ENCODE results near the gene PCLO.
"Not testable (repeated sequence)": the region's sequence is repeated elsewhere in the genome, so short reads cannot be mapped to it uniquely, and the experiment has no call there.

PCLO gene

GRCh38 chr7:83105063-83105462 is 57.6 kb downstream of the PCLO start:
- H3K27ac Mint-ChIP-seq: no peak overlapping the region
- H3K27me3 Mint-ChIP-seq (ENCODE audit: low read depth): no peaks in the 10 kb centered on the region
- H3K9me3 Mint-ChIP-seq: no peaks in the 10 kb centered on the region
- H3K4me1 Mint-ChIP-seq: no peaks in the 10 kb centered on the region
- TF ChIP-seq, protein P1, sequence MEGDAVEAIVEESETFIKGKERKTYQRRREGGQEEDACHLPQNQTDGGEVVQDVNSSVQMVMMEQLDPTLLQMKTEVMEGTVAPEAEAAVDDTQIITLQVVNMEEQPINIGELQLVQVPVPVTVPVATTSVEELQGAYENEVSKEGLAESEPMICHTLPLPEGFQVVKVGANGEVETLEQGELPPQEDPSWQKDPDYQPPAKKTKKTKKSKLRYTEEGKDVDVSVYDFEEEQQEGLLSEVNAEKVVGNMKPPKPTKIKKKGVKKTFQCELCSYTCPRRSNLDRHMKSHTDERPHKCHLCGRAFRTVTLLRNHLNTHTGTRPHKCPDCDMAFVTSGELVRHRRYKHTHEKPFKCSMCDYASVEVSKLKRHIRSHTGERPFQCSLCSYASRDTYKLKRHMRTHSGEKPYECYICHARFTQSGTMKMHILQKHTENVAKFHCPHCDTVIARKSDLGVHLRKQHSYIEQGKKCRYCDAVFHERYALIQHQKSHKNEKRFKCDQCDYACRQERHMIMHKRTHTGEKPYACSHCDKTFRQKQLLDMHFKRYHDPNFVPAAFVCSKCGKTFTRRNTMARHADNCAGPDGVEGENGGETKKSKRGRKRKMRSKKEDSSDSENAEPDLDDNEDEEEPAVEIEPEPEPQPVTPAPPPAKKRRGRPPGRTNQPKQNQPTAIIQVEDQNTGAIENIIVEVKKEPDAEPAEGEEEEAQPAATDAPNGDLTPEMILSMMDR (IDR thresholded peaks at IDR 0.05; ENCODE audit: unreplicated experiment in 3 of 3): no peak
- H3K4me3 Mint-ChIP-seq: no peak overlapping the region
- H3K36me3 Mint-ChIP-seq (ENCODE audit: low read depth): no peaks in the 10 kb centered on the region

DNA sequence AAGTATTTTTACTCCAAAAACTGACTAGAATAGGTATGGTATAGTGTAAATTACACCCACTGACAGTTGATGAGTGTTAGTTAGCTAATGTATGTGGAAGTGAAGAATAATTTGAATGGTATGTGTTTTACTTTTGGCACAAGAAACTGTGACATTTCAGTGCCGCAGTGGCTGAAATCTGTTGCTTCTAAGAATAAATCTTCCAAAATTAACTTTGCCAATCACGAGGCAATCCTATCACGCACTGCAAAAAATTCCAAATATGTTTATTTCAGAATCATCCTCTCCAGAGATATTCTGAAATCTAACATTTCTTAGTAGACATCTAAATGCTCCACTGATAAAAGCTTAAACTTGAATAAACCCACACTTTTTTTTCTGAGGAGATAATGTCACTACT is 61.2 kb downstream of the PCLO start:
- no peaks in the 10 kb centered on the region for H3K9me3 Mint-ChIP-seq
- no peaks in the 10 kb centered on the region for H3K36me3 Mint-ChIP-seq (ENCODE audit: low read depth)
- H3K27me3 Mint-ChIP-seq (ENCODE audit: low read depth): no peaks in the 10 kb centered on the region
- no peak overlapping the region for H3K27ac Mint-ChIP-seq
- no peaks in the 10 kb centered on the region for H3K4me1 Mint-ChIP-seq
- TF ChIP-seq, protein P1 (IDR thresholded peaks at IDR 0.05; ENCODE audit: unreplicated experiment in 3 of 3): no peak
- H3K4me3 Mint-ChIP-seq: no peak overlapping the region

DNA sequence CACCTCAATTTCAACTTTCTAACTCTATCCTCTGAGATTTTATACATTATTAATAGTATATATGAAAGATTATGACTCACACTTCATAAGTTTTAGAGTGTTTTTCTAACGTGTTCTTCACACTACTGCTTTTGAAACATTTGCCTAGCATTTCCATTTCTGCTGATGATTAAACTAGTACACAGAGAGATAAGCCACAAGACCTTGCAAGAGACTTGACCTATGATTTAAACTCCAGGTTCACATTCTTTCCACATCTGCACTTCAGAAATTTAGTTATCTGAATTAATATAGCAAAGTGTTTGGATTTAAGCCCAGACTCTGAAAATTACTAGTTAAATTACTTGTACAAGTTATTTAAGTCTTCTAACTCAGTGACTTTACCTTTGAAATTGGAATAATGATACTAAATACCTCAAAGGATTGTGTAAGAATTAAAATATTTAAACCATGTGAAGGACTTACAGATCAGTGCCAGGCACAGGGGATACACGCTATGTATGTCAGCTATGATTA is 66.6 kb downstream of the PCLO start:
- peaks cover 4% of the 10 kb centered on the region for H3K9me3 Mint-ChIP-seq
- H3K27me3 Mint-ChIP-seq (ENCODE audit: low read depth): no peaks in the 10 kb centered on the region
- TF ChIP-seq, protein P1 (IDR thresholded peaks at IDR 0.05; ENCODE audit: unreplicated experiment in 3 of 3): no peak
- H3K36me3 Mint-ChIP-seq (ENCODE audit: low read depth): no peaks in the 10 kb centered on the region
- no peak overlapping the region for H3K27ac Mint-ChIP-seq
- no peaks in the 10 kb centered on the region for H3K4me1 Mint-ChIP-seq
- H3K4me3 Mint-ChIP-seq: no peak overlapping the region

- no peaks in the 10 kb centered on the region for H3K4me1 Mint-ChIP-seq
- no peaks in the 10 kb centered on the region for H3K27me3 Mint-ChIP-seq (ENCODE audit: low read depth)
- H3K27ac Mint-ChIP-seq: no peak overlapping the region
- H3K9me3 Mint-ChIP-seq: no peaks in the 10 kb centered on the region
- no peak overlapping the region for H3K4me3 Mint-ChIP-seq
- no peaks in the 10 kb centered on the region for H3K36me3 Mint-ChIP-seq (ENCODE audit: low read depth)
- TF ChIP-seq, protein P1 (IDR thresholded peaks at IDR 0.05; ENCODE audit: unreplicated experiment in 3 of 3): no peak
Measured at GRCh38 chr7:83085299-83085698, 77.4 kb downstream of the PCLO start.

DNA sequence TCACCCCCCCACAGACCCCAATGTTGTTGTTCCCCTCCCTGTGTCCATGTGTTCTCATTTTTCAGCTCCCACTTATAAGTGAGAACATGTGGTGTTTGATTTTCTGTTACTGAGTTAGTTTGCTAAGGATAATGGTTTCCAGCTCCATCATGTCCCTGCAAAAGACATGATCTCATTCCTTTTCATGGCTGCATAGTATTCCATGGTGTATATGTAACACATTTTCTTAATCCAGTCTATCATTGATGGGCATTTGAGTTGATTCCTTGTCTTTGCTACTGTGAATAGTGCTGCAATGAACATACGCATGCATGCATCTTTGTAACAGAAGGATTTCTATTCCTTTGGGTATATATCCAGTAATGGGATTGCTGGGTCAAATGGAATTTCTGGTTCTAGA is 82.8 kb downstream of the PCLO start:
- H3K27me3 Mint-ChIP-seq (ENCODE audit: low read depth); H3K36me3 Mint-ChIP-seq (ENCODE audit: low read depth); H3K27ac Mint-ChIP-seq; H3K4me1 Mint-ChIP-seq; H3K4me3 Mint-ChIP-seq; H3K9me3 Mint-ChIP-seq: not testable (repeated sequence)

DNA sequence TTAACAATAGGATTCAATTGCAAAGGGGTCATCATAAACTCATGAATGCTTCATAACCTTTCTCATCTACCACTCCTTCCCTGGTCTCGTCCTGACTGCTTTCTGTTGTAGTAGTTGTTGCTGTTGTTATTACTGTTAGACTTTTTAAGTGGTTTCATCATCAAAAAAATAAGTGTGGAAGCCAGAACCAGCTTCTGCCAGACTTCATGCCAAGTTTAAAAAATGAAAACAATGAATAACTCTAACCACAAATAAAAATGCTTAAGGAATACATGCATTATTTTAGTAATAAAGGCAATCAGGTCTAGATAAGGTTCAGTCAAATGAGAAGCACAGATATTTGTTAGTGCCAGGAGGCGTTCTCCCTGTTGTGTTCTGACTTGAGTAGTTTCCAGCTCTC is 85.4 kb downstream of the PCLO start:
- Mint-ChIP-seq H3K27ac (no peak overlapping the region), H3K4me1 (no peaks in the 10 kb centered on the region), H3K36me3 (ENCODE audit: low read depth) (no peaks in the 10 kb centered on the region), H3K27me3 (ENCODE audit: low read depth) (no peaks in the 10 kb centered on the region), H3K9me3 (no peaks in the 10 kb centered on the region), H3K4me3 (no peak overlapping the region)
- TF ChIP-seq, protein P1 (IDR thresholded peaks at IDR 0.05; ENCODE audit: unreplicated experiment in 3 of 3): no peak

Measured in nephron (organoid).